Measurements from ENCODE around the gene C10orf90.

The C10orf90 gene

DNA sequence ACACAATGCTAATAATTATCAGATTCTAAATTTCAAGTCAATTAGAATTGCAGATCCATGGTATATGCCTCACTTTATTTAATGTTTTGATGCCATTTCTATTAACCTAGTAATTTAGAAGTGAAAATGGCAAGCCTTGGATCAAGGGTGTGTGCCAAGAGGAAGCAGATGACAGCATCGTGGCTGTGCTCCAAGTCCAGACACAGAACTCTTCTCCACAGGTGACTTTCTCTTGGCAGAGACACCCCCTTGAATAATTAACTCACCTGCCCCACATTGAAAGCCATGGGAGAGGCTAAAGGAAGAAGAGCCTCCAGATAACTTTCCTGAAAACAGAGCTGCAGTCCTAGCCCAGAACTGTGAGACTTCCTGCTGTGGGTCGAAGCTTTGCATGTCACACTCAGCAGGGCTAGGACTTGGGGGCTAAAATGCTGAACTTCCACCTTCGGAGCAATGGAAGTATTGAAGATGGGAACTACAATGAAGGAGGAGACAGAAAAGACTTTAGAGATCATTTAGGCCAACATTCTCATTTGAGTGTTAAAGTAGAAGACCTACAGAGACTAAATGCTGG, 996 bp upstream of the C10orf90 start (continued):
- no peak for TF ChIP-seq ZNF514 (tag by site-specific recombination; IDR thresholded peaks at IDR 0.05)
- no peak for TF ChIP-seq ZNF654 (tag by site-specific recombination; IDR thresholded peaks at IDR 0.05; ENCODE audit: low read depth)
- no peak for TF ChIP-seq PRDM1 (tag by site-specific recombination; IDR thresholded peaks at IDR 0.05)
- TF ChIP-seq ZNF416 (tag by site-specific recombination; IDR thresholded peaks at IDR 0.05) = no peak
- TF ChIP-seq ZNF48 (tag by site-specific recombination; IDR thresholded peaks at IDR 0.05) = no peak
- no peak for TF ChIP-seq GLI4 (tag by site-specific recombination; IDR thresholded peaks at IDR 0.05)
- TF ChIP-seq, protein P1, sequence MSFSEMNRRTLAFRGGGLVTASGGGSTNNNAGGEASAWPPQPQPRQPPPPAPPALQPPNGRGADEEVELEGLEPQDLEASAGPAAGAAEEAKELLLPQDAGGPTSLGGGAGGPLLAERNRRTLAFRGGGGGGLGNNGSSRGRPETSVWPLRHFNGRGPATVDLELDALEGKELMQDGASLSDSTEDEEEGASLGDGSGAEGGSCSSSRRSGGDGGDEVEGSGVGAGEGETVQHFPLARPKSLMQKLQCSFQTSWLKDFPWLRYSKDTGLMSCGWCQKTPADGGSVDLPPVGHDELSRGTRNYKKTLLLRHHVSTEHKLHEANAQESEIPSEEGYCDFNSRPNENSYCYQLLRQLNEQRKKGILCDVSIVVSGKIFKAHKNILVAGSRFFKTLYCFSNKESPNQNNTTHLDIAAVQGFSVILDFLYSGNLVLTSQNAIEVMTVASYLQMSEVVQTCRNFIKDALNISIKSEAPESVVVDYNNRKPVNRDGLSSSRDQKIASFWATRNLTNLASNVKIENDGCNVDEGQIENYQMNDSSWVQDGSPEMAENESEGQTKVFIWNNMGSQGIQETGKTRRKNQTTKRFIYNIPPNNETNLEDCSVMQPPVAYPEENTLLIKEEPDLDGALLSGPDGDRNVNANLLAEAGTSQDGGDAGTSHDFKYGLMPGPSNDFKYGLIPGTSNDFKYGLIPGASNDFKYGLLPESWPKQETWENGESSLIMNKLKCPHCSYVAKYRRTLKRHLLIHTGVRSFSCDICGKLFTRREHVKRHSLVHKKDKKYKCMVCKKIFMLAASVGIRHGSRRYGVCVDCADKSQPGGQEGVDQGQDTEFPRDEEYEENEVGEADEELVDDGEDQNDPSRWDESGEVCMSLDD (tag by site-specific recombination; IDR thresholded peaks at IDR 0.05) = no peak
- no peak for TF ChIP-seq ZNF660 (tag by site-specific recombination; IDR thresholded peaks at IDR 0.05)

DNA sequence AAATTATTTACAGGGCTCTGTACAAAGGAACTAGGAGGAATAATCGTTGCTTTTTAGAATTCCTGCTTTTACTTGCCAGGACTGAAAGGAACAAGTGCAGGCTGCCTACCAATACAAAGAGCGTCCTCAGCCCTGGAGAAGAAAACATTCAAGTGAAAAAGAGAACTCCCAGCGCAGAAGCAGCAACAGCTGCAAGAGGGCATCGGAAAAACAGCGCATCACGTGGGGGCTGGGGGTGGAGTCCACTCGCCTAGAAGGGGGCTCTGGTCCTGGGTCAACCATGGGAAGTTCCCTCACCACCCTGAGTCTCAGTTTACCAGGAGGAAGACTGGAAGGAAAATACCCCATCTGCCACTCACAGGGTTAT, 385 bp upstream of the C10orf90 start:
- Histone ChIP-seq H3K9me3 (ENCODE audit: control insufficient read depth, insufficient read depth, low read depth, low read length) (no peaks in the 10 kb centered on the region), H3K4me3 (ENCODE audit: low read depth, low read length) (no peak overlapping the region), H3K4me1 (ENCODE audit: control insufficient read depth, insufficient read depth, low read length) (no peaks in the 10 kb centered on the region), H3K36me3 (ENCODE audit: control insufficient read depth in 2 of 2, insufficient read depth in 1 of 2, low read length in 2 of 2) (no peaks in the 10 kb centered on the region), H3K27ac (ENCODE audit: extremely low read depth, low read depth, low read length) (no peak overlapping the region)
- TF ChIP-seq, protein P2, sequence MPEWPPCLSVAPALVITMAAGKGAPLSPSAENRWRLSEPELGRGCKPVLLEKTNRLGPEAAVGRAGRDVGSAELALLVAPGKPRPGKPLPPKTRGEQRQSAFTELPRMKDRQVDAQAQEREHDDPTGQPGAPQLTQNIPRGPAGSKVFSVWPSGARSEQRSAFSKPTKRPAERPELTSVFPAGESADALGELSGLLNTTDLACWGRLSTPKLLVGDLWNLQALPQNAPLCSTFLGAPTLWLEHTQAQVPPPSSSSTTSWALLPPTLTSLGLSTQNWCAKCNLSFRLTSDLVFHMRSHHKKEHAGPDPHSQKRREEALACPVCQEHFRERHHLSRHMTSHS (tag by site-specific recombination; IDR thresholded peaks at IDR 0.05) = no peak
- TF ChIP-seq KLF8 (tag by site-specific recombination; IDR thresholded peaks at IDR 0.05) (no peak), ZNF530 (tag by site-specific recombination; IDR thresholded peaks at IDR 0.05; ENCODE audit: low read depth) (no peak), GLIS2 (tag by site-specific recombination; IDR thresholded peaks at IDR 0.05) (no peak), ZNF132 (tag by site-specific recombination; IDR thresholded peaks at IDR 0.05; ENCODE audit: borderline replicate concordance) (no peak), ZNF37A (tag by site-specific recombination; IDR thresholded peaks at IDR 0.05) (no peak), ZNF610 (tag by site-specific recombination; IDR thresholded peaks at IDR 0.05; ENCODE audit: borderline replicate concordance) (no peak), ZFP41 (tag by site-specific recombination; IDR thresholded peaks at IDR 0.05; ENCODE audit: borderline replicate concordance) (no peak), ZNF707 (tag by site-specific recombination; IDR thresholded peaks at IDR 0.05) (no peak), ZNF768 (tag by site-specific recombination; IDR thresholded peaks at IDR 0.05) (no peak), ZNF10 (tag by site-specific recombination; IDR thresholded peaks at IDR 0.05) (no peak), ZBTB20 (tag by site-specific recombination; IDR thresholded peaks at IDR 0.05) (no peak)
- TF ChIP-seq, protein P3, sequence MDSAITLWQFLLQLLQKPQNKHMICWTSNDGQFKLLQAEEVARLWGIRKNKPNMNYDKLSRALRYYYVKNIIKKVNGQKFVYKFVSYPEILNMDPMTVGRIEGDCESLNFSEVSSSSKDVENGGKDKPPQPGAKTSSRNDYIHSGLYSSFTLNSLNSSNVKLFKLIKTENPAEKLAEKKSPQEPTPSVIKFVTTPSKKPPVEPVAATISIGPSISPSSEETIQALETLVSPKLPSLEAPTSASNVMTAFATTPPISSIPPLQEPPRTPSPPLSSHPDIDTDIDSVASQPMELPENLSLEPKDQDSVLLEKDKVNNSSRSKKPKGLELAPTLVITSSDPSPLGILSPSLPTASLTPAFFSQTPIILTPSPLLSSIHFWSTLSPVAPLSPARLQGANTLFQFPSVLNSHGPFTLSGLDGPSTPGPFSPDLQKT (IDR thresholded peaks at IDR 0.05; ENCODE audit: borderline replicate concordance, low read depth, low read length) = no peak
- TF ChIP-seq, protein P4, sequence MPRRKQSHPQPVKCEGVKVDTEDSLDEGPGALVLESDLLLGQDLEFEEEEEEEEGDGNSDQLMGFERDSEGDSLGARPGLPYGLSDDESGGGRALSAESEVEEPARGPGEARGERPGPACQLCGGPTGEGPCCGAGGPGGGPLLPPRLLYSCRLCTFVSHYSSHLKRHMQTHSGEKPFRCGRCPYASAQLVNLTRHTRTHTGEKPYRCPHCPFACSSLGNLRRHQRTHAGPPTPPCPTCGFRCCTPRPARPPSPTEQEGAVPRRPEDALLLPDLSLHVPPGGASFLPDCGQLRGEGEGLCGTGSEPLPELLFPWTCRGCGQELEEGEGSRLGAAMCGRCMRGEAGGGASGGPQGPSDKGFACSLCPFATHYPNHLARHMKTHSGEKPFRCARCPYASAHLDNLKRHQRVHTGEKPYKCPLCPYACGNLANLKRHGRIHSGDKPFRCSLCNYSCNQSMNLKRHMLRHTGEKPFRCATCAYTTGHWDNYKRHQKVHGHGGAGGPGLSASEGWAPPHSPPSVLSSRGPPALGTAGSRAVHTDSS (tag by site-specific recombination; IDR thresholded peaks at IDR 0.05) = no peak
- TF ChIP-seq, protein P5, sequence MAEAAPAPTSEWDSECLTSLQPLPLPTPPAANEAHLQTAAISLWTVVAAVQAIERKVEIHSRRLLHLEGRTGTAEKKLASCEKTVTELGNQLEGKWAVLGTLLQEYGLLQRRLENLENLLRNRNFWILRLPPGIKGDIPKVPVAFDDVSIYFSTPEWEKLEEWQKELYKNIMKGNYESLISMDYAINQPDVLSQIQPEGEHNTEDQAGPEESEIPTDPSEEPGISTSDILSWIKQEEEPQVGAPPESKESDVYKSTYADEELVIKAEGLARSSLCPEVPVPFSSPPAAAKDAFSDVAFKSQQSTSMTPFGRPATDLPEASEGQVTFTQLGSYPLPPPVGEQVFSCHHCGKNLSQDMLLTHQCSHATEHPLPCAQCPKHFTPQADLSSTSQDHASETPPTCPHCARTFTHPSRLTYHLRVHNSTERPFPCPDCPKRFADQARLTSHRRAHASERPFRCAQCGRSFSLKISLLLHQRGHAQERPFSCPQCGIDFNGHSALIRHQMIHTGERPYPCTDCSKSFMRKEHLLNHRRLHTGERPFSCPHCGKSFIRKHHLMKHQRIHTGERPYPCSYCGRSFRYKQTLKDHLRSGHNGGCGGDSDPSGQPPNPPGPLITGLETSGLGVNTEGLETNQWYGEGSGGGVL (tag by site-specific recombination; IDR thresholded peaks at IDR 0.05) = no peak
- ChIA-PET POLR2A (no interaction called here), CTCF (no interaction called here)

Data from HEK293 (cell line).